ENCODE measurements around the gene GPX3.

The GPX3 gene

GRCh38 chr5:151021746-151022145 lies 1.4 kb downstream of the GPX3 start:
- Mint-ChIP-seq H3K27me3 (no peaks in the 10 kb centered on the region), H3K9me3 (no peaks in the 10 kb centered on the region), H3K36me3 (ENCODE audit: insufficient read depth) (peaks cover 16% of the 10 kb centered on the region), H3K4me1 (ENCODE audit: low read depth in 2 of 2) (peaks cover 5 to 14% of the 10 kb centered on the region in 2 donors), H3K27ac (no peak overlapping the region), H3K4me3 (peak overlapping the region in 1 of 2 donors; percentile 62)
- ATAC-seq (replicated peaks) = no peak
- no peak for DNase-seq

- Mint-ChIP-seq H3K27ac (peak overlapping the region in 1 of 2 donors; percentile 23), H3K4me3 (no peak overlapping the region), H3K4me1 (ENCODE audit: low read depth in 2 of 2) (peaks cover 5 to 14% of the 10 kb centered on the region in 2 donors), H3K27me3 (no peaks in the 10 kb centered on the region), H3K36me3 (ENCODE audit: insufficient read depth) (peaks cover 16% of the 10 kb centered on the region), H3K9me3 (no peaks in the 10 kb centered on the region)
- DNase-seq (no peak), ATAC-seq (replicated peaks) (no peak)
Measured at GRCh38 chr5:151022511-151023018, 2.2 kb downstream of the GPX3 start.

DNA sequence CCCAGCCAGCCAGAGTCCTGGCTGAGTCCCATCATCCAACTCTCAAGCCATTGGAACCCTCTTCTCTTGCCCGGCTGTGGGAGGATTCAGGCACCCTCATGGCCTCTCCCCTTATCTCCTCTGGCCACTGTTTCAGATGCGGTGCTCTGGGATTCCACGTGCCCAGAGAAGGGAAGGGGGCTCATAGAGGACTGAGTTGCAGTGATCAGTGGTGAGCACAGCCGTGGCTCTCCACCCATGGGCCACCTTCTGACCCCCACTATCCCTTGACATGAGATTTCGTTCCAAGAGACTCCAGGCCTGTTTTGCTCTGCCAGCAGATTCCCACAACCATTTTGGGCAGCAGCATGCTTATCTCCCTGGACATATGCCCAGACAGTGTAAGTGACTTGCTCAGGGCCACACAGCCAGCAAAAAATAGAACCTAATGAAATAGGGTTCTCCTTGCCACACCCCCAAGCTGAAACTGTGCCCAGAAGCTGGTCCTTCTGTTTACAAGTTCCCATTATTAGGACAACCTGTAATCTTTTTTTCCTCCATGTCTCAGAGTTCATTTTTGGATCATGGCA lies 2.7 kb downstream of the GPX3 start:
- Mint-ChIP-seq H3K4me3 (no peak overlapping the region), H3K4me1 (ENCODE audit: low read depth in 2 of 2) (peaks cover 5 to 14% of the 10 kb centered on the region in 2 donors), H3K27me3 (no peaks in the 10 kb centered on the region), H3K9me3 (no peaks in the 10 kb centered on the region), H3K27ac (peak overlapping the region in 1 of 2 donors; percentile 23), H3K36me3 (ENCODE audit: insufficient read depth) (peaks cover 16% of the 10 kb centered on the region)
- DNase-seq (no peak), ATAC-seq (replicated peaks) (no peak)

DNA sequence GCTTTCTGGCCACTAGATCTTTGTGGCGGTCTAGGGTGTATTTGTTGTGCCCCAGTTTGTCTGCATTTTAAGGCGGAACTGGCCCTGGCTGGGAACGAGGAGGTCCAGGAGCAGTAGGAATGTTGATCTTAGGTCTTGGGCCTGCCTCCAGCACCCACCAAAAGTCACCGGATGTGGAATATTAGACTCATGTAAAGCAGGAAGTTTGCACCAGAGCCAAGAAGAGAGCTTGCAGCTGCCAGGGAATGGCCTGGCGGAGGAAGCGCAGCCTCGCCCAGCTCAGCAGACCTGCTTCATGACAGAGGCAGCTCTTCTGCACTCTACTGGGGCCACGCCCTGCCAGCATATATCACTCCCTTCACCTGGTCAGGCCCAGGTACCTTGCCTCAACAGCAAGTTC lies 3.3 kb downstream of the GPX3 start:
- H3K4me3 Mint-ChIP-seq = no peak overlapping the region
- ATAC-seq (replicated peaks) (no peak), DNase-seq (no peak)
- no peaks in the 10 kb centered on the region for H3K9me3 Mint-ChIP-seq
- H3K27ac Mint-ChIP-seq = no peak overlapping the region
- H3K27me3 Mint-ChIP-seq = no peaks in the 10 kb centered on the region
- peaks cover 20% of the 10 kb centered on the region for H3K36me3 Mint-ChIP-seq (ENCODE audit: insufficient read depth)
- peaks cover 5 to 14% of the 10 kb centered on the region in 2 donors for H3K4me1 Mint-ChIP-seq (ENCODE audit: low read depth in 2 of 2)

- ATAC-seq (replicated peaks) (no peak), DNase-seq (no peak)
- Mint-ChIP-seq H3K27me3 (no peaks in the 10 kb centered on the region), H3K9me3 (no peaks in the 10 kb centered on the region), H3K4me1 (ENCODE audit: low read depth in 2 of 2) (peaks cover 5 to 11% of the 10 kb centered on the region in 2 donors), H3K27ac (no peak overlapping the region), H3K4me3 (no peak overlapping the region), H3K36me3 (ENCODE audit: insufficient read depth) (peaks cover 30% of the 10 kb centered on the region)
Measured at GRCh38 chr5:151024440-151025249, 4.3 kb downstream of the GPX3 start.

DNA sequence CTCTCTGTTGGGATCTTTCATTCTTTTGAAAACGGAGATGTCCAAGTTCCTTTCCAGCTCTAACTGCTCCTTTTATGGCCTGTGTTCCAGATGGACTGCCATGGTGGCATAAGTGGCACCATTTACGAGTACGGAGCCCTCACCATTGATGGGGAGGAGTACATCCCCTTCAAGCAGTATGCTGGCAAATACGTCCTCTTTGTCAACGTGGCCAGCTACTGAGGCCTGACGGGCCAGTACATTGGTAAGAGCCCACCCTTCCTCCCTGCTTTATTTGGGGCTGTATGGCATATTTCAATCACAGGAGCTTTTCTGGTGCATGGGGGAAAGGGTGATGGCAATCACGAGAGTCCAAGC lies 4.8 kb downstream of the GPX3 start:
- Mint-ChIP-seq H3K27me3 (no peaks in the 10 kb centered on the region), H3K4me1 (ENCODE audit: low read depth in 2 of 2) (peaks cover 5 to 10% of the 10 kb centered on the region in 2 donors), H3K36me3 (ENCODE audit: insufficient read depth) (peaks cover 36% of the 10 kb centered on the region), H3K4me3 (no peak overlapping the region), H3K9me3 (no peaks in the 10 kb centered on the region), H3K27ac (no peak overlapping the region)
- ATAC-seq (replicated peaks) = no peak
- DNase-seq = no peak

- H3K36me3 Mint-ChIP-seq (ENCODE audit: insufficient read depth) = peaks cover 45% of the 10 kb centered on the region
- ATAC-seq (replicated peaks) = no peak
Measured at GRCh38 chr5:151026088-151026487, 5.7 kb downstream of the GPX3 start.

GRCh38 chr5:151026679-151027078 lies 6.3 kb downstream of the GPX3 start:
- Mint-ChIP-seq H3K4me1 (ENCODE audit: low read depth in 2 of 2) (peaks cover 0 to 4% of the 10 kb centered on the region in 2 donors), H3K27me3 (no peaks in the 10 kb centered on the region), H3K27ac (peak overlapping the region in 1 of 2 donors; percentile 53), H3K4me3 (no peak overlapping the region), H3K36me3 (ENCODE audit: insufficient read depth) (peaks cover 51% of the 10 kb centered on the region), H3K9me3 (no peaks in the 10 kb centered on the region)
- ATAC-seq (replicated peaks) (no peak), DNase-seq (no peak)

More at GRCh38 chr5:151026088-151026487, 5.7 kb downstream of the GPX3 start:
- H3K4me1 Mint-ChIP-seq (ENCODE audit: low read depth in 2 of 2) = peaks cover under 1 to 5% of the 10 kb centered on the region in 2 donors
- peak overlapping the region in 1 of 2 donors; percentile 12 for H3K27ac Mint-ChIP-seq
- H3K9me3 Mint-ChIP-seq = no peaks in the 10 kb centered on the region
- no peak for DNase-seq
- H3K27me3 Mint-ChIP-seq = no peaks in the 10 kb centered on the region
- no peak overlapping the region for H3K4me3 Mint-ChIP-seq

GRCh38 chr5:151027961-151028479 lies 7.6 kb downstream of the GPX3 start:
- Mint-ChIP-seq H3K27ac (peak overlapping the region in 1 of 2 donors; percentile 53), H3K4me1 (ENCODE audit: low read depth in 2 of 2) (peaks cover 4 to 5% of the 10 kb centered on the region in 2 donors), H3K36me3 (ENCODE audit: insufficient read depth) (peaks cover 64% of the 10 kb centered on the region), H3K9me3 (no peaks in the 10 kb centered on the region), H3K4me3 (no peak overlapping the region), H3K27me3 (no peaks in the 10 kb centered on the region)
- DNase-seq (no peak), ATAC-seq (replicated peaks) (no peak)

DNA sequence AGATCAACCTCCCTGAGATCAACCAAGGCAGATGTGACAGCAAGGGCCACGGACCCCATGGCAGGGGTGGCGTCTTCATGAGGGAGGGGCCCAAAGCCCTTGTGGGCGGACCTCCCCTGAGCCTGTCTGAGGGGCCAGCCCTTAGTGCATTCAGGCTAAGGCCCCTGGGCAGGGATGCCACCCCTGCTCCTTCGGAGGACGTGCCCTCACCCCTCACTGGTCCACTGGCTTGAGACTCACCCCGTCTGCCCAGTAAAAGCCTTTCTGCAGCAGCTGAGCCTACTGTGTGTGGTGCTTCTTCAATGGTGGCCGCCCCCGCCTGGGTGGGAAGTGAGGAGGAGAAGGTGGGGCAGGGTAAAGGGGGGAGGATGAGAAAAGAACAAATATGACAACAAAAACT lies 8.3 kb downstream of the GPX3 start:
- no peak for DNase-seq
- no peak for ATAC-seq (replicated peaks)
- H3K36me3 Mint-ChIP-seq (ENCODE audit: insufficient read depth) = peaks cover 70% of the 10 kb centered on the region
- H3K27ac Mint-ChIP-seq = peak overlapping the region in 1 of 2 donors; percentile 19
- no peak overlapping the region for H3K4me3 Mint-ChIP-seq
- H3K9me3 Mint-ChIP-seq = no peaks in the 10 kb centered on the region
- peaks cover 2 to 5% of the 10 kb centered on the region in 2 donors for H3K4me1 Mint-ChIP-seq (ENCODE audit: low read depth in 2 of 2)
- no peaks in the 10 kb centered on the region for H3K27me3 Mint-ChIP-seq

GRCh38 chr5:151029179-151030055 lies 9.0 kb downstream of the GPX3 start:
- ATAC-seq (replicated peaks) = no peak
- H3K4me3 Mint-ChIP-seq = no peak overlapping the region

GRCh38 chr5:151030056-151030336 lies 9.6 kb downstream of the GPX3 start:
- H3K27ac Mint-ChIP-seq = peak overlapping the region in 1 of 2 donors; percentile 55
- no peaks in the 10 kb centered on the region for H3K9me3 Mint-ChIP-seq
- H3K36me3 Mint-ChIP-seq (ENCODE audit: insufficient read depth) = peaks cover 77% of the 10 kb centered on the region
- DNase-seq = no peak
- no peak for ATAC-seq (replicated peaks)
- H3K4me3 Mint-ChIP-seq = no peak overlapping the region
- peaks cover 3 to 5% of the 10 kb centered on the region in 2 donors for H3K4me1 Mint-ChIP-seq (ENCODE audit: low read depth in 2 of 2)
- no peaks in the 10 kb centered on the region for H3K27me3 Mint-ChIP-seq

More at GRCh38 chr5:151029179-151030055, 9.0 kb downstream of the GPX3 start:
- peak overlapping the region in 1 of 2 donors; percentile 55 for H3K27ac Mint-ChIP-seq
- H3K36me3 Mint-ChIP-seq (ENCODE audit: insufficient read depth) = peaks cover 75% of the 10 kb centered on the region
- no peaks in the 10 kb centered on the region for H3K27me3 Mint-ChIP-seq
- no peaks in the 10 kb centered on the region for H3K9me3 Mint-ChIP-seq
- peaks cover 3 to 5% of the 10 kb centered on the region in 2 donors for H3K4me1 Mint-ChIP-seq (ENCODE audit: low read depth in 2 of 2)
- DNase-seq = no peak

GRCh38 chr5:151030379-151030778 lies 10.0 kb downstream of the GPX3 start:
- Mint-ChIP-seq H3K27ac (peak overlapping the region in 1 of 2 donors; percentile 55), H3K4me1 (ENCODE audit: low read depth in 2 of 2) (peaks cover 1 to 5% of the 10 kb centered on the region in 2 donors), H3K9me3 (no peaks in the 10 kb centered on the region), H3K4me3 (no peak overlapping the region), H3K36me3 (ENCODE audit: insufficient read depth) (peaks cover 76% of the 10 kb centered on the region), H3K27me3 (no peaks in the 10 kb centered on the region)
- no peak for DNase-seq
- ATAC-seq (replicated peaks) = no peak
